Ovary (tissue), 3 donors: ENCODE data around the gene ADD1.

Experiments
- CTCF ChIP-seq, 3 donors: fragments of 450-650 bp in 2 of 3; fragments of 200-600 bp in 1 of 3; IDR thresholded peaks; one replicate each; pipeline versions ENCODE4 v1.5.1 to v1.8.0; 2016 to 2022; ENCODE audit warnings: antibody characterized with exemption in 3 of 3, mild to moderate bottlenecking in 1 of 3
- POLR2A ChIP-seq: fragments of 450-650 bp; IDR thresholded peaks from one replicate; pipeline ENCODE4 v1.6.1; 2017; ENCODE audit warnings: antibody characterized with exemption, mild to moderate bottlenecking, moderate library complexity
- donor health status: DM: no; HTN: no; CAD: no.

GRCh38 chr4:2947926-2948325 is 104.3 kb downstream of the ADD1 start:
- TF ChIP-seq CTCF (IDR thresholded peaks at IDR 0.05) (no peak), POLR2A (no peak)
